Ovary (tissue), 1 donor: Measurements from ENCODE around the gene XKR7.

Experiments used
- EP300 ChIP-seq: sonication (generic); formaldehyde crosslinking; IDR thresholded peaks from one replicate; pipeline ENCODE4 v1.6.1; 2017; ENCODE audit warnings: antibody characterized with exemption
- POLR2A ChIP-seq: fragments of 450-650 bp; IDR thresholded peaks from one replicate; pipeline ENCODE4 v1.6.1; 2017; ENCODE audit warnings: antibody characterized with exemption, mild to moderate bottlenecking, moderate library complexity

- no peak for TF ChIP-seq EP300
- TF ChIP-seq POLR2A: no peak
Measured at GRCh38 chr20:32037929-32038328, 70.0 kb downstream of the XKR7 start.
